ENCODE measurements around the gene WDCP.
A peak's percentile ranks its signal among the peaks of the same experiment; 100 is the strongest.
"Not testable (repeated sequence)": the region's sequence is repeated elsewhere in the genome, so short reads cannot be mapped to it uniquely, and the experiment has no call there.

WDCP gene, protein sequence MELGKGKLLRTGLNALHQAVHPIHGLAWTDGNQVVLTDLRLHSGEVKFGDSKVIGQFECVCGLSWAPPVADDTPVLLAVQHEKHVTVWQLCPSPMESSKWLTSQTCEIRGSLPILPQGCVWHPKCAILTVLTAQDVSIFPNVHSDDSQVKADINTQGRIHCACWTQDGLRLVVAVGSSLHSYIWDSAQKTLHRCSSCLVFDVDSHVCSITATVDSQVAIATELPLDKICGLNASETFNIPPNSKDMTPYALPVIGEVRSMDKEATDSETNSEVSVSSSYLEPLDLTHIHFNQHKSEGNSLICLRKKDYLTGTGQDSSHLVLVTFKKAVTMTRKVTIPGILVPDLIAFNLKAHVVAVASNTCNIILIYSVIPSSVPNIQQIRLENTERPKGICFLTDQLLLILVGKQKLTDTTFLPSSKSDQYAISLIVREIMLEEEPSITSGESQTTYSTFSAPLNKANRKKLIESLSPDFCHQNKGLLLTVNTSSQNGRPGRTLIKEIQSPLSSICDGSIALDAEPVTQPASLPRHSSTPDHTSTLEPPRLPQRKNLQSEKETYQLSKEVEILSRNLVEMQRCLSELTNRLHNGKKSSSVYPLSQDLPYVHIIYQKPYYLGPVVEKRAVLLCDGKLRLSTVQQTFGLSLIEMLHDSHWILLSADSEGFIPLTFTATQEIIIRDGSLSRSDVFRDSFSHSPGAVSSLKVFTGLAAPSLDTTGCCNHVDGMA

DNA sequence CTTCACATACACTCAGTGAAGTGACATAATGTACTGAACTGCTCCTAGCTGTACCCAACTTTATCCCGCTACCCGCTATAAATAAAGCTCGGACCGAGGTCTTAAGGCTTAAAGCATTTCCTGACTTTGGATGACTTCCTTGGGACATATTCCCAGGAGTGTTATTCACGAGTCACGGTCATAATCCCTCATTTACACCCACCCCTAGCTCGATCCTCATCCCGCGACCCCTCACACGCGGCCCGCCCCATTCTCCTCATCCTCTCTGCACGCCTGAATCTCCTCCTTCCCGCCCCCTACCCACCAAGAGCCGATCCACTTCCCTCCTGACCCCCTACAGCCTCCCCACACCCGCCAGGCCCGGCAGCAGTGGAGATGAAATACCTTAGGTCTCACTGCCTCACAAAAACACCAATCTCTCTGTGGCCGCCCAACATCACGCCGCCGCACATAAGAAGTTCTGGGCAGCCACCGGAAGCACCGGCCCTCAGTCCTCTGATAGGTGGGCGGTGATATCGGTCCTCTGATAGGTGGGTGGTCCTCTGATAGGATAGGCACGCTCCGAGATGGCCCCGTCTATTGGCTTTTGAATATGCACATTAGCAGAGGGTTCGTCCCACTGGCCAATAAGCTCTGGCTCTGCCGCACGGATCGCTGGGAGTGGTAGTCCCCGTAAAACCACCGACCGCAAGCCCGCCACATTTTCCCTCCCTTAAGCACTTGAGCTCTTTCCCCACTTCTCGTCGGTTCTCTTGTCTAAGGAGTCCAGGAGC is at the start of gene WDCP:
TSS of gene WDCP (minus strand) at position 462 of the 773 bp plus-strand sequence. CDS start 7,897 bp downstream, outside the sequence.
- DNase-seq (ENCODE audit: low spot score), result peak; percentile 99

DNA sequence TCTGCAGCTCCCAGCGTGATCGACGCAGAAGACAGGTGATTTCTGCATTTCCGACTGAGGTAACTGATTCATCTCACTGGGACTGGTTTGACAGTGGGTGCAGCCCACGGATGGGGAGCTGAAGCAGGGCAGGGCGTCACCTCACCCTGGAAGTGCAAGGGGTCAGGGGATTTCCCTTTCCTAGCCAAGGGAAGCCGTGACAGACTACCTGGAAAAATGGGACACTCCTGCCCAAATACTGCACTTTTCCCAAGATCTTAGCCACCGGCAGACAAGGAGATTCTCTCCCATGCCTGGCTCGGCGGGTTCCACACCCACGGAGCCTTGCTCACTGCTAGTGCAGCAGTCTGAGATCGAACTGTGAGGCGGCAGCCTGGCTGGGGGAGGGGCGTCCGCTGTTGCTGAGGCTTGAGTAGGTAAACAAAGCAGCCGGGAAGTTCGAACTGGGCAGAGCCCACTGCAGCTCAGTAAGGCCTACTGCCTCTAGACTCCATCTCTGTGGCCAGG is 48.0 kb upstream of the WDCP start:
- not testable (repeated sequence) for DNase-seq (ENCODE audit: low spot score)

DNA sequence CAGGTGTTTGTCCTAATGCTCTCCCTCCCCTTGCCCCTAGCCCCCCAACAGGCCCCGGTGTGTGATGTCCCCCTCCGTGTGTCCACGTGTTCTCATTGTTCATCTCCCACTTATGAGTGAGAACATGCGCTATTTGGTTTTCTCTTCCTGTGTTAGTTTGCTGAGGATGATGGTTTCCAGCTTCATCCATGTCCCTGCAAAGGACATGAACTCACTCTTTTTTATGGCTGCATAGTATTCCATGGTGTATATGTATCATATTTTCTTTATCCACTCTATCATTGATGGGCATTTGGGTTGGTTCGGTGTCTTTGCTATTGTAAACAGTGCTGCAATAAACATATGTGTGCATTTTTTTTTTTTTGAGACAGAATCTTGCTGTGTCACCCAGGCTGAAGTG is 46.1 kb upstream of the WDCP start:
- not testable (repeated sequence) for DNase-seq (ENCODE audit: low spot score)

DNA sequence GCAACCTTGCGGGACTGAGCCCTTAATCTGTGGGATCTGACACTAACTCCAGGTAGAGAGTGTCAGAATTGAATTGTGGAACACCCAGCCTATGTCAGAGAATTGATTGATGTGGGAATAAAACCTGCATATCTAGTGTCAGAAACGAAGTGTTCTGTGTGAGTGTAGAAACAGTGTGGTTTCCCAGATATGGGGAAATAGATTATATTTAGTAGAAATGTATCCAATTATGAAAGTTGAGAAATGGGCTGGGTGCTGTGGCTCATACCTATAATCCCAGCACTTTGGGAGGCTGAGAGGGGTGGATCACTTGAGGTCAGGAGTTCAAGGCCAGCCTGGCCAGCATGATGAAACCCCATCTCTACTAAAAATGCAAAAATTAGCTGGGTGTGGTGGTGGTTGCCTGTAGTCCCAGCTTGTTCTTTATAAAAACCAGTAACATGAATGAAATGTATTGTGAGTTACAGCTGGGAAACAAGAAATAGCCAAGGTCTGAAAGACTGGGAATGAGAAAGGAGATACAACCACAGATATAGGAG is 41.7 kb upstream of the WDCP start:
- DNase-seq (ENCODE audit: low spot score), result no peak

DNA sequence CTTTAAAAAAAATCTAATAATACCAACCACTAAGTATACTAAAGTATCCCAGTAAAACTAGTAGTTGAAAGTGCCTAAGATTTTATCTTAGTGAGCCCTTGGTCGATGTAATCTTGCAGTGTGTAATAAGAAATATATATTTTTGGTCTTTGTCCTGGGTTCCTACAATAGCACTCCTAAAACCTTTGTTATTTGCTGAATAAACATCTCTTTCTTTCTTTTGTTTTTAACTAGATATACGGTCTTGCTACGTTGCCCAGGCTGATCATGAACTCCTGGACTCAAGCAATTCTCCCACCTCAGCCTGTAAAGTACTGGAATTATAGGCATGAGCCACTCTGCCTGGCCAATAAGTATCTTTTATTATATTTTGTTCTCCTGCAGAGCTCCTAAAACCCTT is 39.8 kb upstream of the WDCP start:
- DNase-seq (ENCODE audit: low spot score), result no peak

DNA sequence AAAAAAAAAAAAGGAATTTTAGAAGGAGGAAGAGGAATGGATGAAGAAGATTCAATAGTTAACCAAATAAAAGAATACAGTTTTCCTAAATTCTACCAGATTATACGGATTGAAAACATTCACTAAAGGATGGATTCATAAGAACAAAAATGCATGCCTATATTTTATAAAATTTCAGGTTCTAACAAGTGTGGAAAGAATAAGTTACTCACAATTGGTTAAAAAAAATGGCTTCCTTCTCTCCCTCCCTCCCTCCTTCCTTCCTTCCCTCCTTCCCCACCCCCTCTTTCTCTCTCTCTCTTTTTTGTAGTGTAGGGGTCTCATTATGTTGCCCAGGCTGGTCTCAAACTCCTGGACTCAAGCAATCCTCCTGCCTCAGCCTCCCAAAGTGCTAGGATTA is 39.0 kb upstream of the WDCP start:
- no peak for DNase-seq (ENCODE audit: low spot score)

DNA sequence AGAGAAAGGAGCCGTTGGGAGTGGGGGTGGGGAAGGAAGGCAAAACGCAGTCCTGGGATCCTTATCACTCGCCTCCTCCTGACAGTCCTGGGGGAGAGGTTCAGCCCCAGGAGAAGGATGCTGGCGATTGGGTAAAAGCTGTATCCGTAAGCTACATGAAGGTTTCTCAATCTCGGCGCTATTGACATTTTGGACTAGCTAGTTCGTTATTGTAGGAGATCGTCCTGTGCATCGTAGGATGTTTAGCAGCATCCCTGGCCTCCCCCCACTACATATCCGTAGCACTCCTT is 38.0 kb upstream of the WDCP start:
- DNase-seq (ENCODE audit: low spot score), result no peak

DNA sequence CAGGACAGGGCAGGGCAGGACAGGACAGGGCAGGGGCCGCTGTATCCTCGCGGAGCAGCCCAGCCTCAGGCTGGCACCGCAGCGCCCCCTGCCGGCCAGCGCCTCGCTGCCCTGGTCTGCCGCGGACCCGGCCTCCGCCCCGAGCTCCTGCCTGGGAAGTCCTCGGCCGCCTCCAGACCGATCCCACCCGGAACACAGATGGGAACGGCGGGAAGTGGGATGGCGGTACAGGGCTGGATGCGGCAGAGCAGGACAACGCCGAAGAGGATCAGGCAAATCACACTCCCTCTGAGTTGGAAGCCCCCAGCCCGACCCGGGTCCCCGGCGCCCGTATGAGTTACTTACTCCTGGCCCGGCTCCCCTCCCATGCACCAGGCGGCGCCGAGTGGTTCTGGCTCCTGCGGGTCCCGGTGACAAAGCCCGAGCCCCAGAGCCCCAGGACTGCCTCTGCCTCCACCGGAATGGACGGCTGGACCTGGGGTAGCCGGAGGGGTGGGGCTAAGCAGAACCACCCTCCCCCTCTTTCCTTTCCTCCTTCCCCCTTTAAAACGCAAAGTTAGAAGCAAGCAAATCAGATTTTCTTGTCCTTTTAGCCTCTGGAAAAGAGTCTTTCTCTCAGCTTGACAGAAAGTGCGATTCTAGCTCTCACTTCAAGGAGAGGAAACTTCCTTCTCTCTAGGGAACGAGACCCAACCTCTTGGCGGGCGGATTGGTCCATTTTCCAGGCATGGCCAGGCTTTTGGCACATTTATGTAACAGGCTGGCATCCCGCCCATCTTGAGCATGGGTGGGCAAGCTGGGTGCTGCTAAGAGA is 37.4 kb upstream of the WDCP start, which contains the start of gene TP53I3:
TSS of gene TP53I3 (minus strand) at position 449 of the 814 bp plus-strand sequence. CDS start 508 bp downstream, outside the sequence.
- DNase-seq (ENCODE audit: low spot score), result peak; percentile 57

DNA sequence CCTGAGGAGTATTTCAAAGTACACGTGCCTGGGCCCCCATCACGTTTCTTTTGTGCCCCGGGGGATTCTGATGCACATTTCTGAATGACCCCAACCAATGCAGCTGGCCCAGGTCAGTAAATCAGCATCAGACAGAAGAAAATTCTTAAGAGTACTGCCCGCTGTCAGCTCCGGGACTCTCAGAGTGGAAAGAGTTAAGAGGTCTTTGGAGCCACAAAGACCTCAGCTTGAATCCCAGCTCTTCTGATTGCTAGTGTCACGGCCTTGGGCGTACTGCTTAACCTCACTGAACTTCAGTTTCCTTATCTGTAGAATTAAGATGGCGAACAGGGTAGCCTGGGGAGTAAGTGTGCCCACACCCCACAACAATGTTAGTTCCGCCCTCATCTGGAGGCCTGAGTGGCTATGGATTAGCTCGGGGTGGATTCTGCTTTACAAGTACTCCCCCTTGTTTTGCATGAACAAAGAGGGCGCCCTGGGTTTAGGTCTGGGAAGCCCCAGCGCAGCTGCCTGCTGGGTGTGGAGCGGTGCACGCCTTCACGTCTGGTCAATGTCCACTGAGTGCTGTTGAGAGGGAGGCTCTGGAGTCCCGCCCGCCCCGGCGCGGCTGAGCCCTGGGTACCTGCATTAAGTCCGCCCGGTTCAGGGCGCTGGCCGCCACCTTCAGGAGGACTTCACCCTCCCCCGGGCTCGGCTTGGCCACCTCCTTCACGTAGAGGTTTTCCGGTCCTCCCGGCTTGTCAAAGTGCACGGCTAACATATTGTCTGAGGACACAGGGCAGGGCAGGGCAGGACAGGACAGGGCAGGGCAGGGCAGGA is 36.6 kb upstream of the WDCP start:
- peak; percentile 43 for DNase-seq (ENCODE audit: low spot score)

DNA sequence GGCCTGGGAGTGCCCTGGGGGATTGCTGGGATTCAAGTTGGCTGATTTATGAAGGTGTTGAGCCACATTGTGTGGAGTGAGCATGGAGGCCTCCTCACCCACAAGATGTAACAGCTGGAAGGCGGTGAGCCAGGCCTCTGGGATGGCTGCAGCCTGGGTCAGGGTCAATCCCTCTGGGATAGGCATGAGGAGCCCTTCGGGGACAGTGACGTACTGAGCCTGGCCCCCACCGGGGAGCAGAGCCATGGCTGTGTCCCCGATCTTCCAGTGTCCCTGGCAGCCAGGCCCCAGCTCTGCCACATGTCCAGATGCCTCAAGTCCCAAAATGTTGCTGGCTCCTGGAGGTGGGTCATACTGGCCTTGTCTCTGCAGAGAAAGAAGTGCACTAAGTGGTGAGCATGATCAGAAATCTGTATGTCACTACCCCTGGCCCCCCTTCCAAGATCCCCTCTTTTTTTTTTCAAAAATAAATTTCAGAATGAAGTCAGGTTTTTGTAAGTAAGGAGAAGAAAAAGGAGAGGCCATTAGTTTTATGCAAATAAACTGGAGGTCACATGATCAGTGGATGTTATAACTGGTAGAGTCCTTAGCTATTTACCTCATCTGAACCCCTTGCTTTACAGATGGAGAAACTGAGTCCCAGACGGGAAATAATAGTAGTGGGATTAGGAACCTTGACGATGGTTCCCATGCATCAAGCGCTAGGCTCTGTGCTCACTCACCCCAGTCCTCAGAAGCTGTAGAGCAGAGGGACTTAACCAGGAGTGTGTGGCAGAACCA is 35.8 kb upstream of the WDCP start:
- DNase-seq (ENCODE audit: low spot score), result no peak

DNA sequence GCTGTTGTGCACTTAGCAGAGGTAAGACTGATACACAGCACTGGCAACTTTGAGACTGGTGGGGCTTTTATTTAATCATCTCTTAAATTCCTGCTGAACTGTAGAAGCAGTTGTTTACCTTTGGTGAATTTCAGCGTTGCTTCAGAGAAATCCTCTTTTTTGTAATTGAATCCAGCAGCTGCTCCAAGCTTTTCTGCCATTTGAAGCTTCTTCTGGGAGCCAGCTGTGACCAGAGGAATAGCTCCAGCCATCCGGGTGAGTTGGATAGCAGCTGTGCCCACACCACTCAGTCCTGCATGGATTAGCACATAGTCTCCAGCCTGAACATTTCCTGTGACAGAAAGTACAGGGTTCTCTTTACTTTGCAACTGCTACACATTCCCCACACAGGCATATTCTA is 33.5 kb upstream of the WDCP start:
- no peak for DNase-seq (ENCODE audit: low spot score)

DNA sequence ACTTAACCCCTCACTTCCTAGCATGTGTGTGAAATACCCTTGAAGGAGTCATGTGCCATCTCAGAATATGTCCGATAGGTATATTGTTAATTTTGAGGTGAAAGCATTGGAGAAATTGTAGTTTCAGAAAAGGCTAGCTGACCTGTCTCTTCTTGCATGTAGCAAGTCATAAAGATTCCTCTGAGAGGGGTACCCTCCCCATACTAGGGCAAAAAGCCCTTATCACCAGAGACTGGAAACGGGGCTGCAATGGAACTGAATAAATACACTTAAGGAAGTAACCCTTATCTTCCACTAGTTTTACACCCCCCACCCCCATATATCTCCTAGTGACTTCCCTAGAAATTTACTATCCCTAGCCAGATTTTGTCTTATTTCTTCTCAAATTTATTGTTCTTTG is 30.7 kb upstream of the WDCP start:
- no peak for DNase-seq (ENCODE audit: low spot score)

DNA sequence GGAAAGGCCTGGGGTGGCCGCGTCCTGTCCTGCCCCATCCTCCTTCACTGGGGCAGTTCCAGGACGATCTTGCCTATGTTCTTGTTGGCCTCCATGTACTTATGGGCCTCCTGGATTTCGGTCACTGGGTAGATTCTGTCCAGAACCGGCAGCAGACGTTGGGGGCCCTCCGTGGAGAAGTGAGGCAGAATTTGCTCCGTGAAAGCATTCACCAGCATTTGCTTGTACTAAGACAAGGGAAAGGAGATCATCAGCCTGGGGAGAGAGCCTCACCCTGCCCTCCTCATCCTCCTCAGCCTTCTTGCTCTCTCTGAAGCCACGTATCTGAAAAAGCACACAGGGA is 30.3 kb upstream of the WDCP start:
- peak; percentile 20 for DNase-seq (ENCODE audit: low spot score)

DNA sequence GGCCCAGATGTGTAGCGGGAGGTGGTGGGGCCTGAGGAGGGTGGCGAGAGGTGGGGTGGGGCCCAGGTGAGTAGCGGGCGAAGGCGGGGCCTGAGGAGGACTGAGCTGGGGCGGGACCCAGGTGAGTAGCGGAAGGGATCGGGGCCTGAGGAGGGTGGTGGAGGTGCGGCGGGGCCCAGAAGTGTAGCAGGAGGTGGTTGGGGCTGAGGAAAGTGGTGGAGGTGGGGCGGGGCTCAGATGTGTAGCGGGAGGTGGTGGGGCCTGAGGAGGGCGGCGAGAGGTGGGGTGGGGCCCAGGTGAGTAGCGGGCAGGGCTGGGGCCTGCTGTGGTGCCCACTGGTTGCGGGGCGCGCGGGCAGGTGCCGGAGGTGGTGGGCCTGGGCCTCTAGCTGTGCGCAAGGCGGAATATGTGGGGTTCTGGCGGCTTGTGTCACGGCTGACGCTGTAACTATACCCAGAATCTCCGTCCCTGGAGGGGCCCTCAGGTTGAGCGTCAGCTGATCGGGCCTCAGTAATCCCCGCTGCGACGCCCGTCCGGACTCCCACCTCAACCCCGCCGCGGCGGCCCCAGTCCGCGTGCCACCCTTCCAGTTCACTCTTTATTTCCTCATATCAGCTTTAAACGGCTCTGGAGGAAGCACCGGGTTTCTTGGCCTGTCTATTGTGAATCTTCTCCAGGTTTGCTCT is 29.8 kb upstream of the WDCP start:
- peak; percentile 19 for DNase-seq (ENCODE audit: low spot score)

DNA sequence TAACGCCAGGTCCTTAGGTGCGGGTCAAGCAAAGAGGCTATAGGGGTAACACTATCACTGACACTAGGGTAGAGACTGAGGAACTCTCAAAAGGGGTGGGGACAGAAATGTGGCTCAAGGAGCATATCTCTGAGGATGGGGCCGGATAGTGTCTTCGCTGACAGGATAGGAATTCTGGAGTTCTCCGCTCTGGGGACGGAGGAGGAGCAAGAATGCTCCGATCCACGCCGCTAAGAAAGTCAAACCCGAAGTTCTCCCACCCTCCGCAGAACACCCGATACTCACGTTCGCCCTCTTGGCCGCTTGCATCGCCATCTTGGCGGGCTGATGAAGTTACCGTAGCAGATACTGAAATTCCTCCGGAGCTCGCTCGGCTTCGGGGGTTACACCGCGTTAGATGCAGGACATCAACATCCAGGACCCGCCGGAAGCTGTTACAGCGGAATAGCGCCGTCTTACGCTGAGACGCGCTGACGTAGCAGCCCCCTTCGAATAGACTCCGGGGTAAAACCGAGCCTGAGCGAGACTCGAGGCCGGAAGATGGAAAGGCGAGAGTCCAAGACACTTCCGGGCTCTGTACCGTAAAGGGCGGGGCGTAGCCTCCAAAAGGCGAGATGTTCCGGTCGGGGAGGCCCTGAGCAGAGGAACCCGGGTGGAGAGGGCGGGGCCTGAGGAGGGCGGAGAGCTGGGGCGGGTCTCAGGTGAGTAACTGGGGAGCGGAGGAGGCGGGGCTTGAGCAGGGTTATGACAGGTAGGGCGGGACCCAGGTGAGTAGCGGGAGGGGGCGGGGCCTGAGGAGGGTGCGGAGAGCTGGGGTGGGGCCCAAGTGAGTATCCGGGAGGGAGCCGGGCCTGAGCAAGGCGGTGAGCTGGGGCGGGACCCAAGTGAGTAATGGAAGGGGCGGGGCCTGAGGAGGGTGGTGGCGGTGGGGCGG is 29.0 kb upstream of the WDCP start, which contains the start of gene SF3B6:
TSS of gene SF3B6 (minus strand) at position 412 of the 934 bp plus-strand sequence. CDS start at position 315, 97 bp downstream.
- DNase-seq (ENCODE audit: low spot score), result peak; percentile 98

DNA sequence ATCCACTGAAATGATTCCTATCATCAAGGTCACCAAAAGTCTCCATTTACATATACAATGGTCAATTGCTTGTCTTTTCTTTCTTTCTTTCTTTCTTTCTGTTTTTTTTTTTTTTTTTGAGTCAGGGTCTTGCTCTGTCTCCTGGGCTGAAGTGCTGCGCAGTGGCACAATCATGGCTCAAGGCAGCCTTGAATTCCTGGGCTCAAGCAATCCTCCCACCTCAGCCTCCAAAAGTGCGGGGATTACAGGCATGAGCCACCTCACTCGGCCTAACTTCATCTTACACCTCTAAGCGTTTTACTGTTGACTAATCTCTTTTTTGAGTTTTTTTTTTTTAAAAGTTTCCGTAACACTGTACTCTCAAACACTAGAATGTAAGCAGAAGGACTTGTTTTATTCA is 28.1 kb upstream of the WDCP start:
- DNase-seq (ENCODE audit: low spot score), result no peak

DNA sequence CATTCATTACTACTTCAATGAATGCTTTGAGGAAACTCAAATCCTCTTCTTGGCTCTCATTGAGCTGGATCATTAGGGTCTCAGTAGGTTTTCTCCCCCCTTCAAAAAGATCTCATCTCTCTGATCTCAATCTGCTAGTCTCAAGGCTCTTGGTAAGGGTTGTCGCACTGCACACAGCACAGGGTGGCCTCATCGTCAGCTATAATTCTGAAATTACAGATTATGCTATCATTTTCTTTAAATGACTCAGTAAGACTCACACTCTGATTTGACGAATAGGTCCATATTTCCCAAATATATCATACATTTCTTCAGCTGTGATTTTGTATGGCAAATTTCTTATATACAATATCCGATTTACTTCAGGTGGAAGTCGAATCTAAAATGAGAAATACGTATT is 26.6 kb upstream of the WDCP start:
- DNase-seq (ENCODE audit: low spot score), result no peak

DNA sequence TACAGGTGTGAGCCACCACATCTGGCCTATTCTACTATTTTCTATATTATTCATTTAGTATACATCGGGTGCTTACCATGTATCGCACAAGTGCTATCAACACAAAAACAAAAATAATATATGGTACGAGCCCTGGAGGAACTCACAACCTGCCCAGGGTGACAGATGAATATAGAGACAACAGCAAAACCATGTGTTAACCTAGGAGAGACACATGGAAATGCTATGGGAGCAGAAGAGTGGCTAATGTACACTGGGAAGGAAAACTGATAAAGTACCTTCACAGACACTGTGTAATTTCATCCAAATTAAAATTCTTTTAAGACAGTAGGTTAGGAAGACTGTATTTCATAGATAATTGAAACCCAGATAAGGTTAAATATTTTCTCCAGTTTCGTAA is 25.1 kb upstream of the WDCP start:
- DNase-seq (ENCODE audit: low spot score), result no peak

All from pons (tissue), 1 donor.